Measurements from ENCODE around the gene UGT1A8. TPM values are rescaled to one million over a fixed set of nuclear protein-coding genes. Genes with fewer than 3 reads are reported as not detected.

Gene UGT1A8
- total RNA-seq, 1 experiment from 2014 or later: not detected

- Histone ChIP-seq H3K4me3 (ENCODE audit: insufficient read depth, low read depth, low read length) (no peak overlapping the region), H3K36me3 (replicated peaks; ENCODE audit: control insufficient read depth, insufficient read depth, low read length) (no peaks in the 10 kb centered on the region), H3K27me3 (ENCODE audit: control insufficient read depth, insufficient read depth, low read length) (no peaks in the 10 kb centered on the region)
- DNase-seq: no peak
Measured at GRCh38 chr2:233821709-233822100, 204.3 kb downstream of the UGT1A8 start.

DNA sequence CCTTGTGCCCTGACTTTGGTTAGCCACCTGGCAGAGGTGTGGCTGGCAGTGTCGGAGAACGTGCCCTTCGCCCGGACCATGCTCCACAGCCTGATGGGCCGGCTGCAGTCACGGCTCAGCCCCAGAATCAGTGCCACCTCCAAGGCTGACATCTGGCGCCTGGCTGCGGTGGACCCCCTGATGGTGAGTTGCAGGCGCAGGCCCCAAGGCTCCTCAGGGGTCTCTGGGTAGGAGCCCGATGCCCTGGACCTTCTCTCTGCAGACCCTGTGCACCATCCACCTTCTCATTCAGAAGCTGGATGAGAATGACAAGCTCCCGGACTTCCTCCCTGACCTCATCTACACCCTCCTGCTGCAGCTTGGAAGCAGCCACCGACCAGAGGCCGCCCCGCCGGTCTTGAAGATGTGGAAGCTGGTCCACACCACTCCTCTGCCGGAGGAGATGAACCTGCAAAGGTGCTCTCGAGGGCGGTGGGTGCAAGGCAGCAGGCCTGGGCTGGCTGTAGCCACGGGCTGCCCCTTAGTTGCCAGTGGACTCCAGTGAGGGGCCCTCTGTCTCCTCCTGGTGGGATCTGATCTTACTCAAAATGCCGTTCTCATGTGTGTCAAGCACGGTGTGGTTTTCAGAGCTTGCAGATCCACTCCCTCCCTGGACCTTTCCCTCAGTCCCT, 204.8 kb downstream of the UGT1A8 start:
- no peaks in the 10 kb centered on the region for H3K36me3 ChIP-seq (replicated peaks; ENCODE audit: control insufficient read depth, insufficient read depth, low read length)
- H3K4me3 ChIP-seq (ENCODE audit: insufficient read depth, low read depth, low read length): no peak overlapping the region
- peak; percentile 56 for DNase-seq
- H3K27me3 ChIP-seq (ENCODE audit: control insufficient read depth, insufficient read depth, low read length): no peaks in the 10 kb centered on the region

Other genes starting within 250 kb of the UGT1A8 start
- 10.8 and 23.1 TPM in 2 replicates for gene USP40, start 50.9 kb upstream of the UGT1A8 start, total RNA-seq (2014; rRNA removed; shearing (Covaris generic))
- not detected in 2 replicates for gene UGT1A10, start 18.8 kb downstream of the UGT1A8 start, total RNA-seq (2014; rRNA removed; shearing (Covaris generic))
- gene UGT1A9, start 54.3 kb downstream of the UGT1A8 start, total RNA-seq (2014; rRNA removed; shearing (Covaris generic)): not detected in 2 replicates
- gene UGT1A7, start 64.3 kb downstream of the UGT1A8 start, total RNA-seq (2014; rRNA removed; shearing (Covaris generic)): 0.07 TPM in 1 of 2 replicates, not detected in the other
- gene UGT1A6, start 75.3 kb downstream of the UGT1A8 start, total RNA-seq (2014; rRNA removed; shearing (Covaris generic)): not detected in 2 replicates
- not detected in 2 replicates for gene UGT1A5, start 95.3 kb downstream of the UGT1A8 start, total RNA-seq (2014; rRNA removed; shearing (Covaris generic))
- gene UGT1A4, start 101.1 kb downstream of the UGT1A8 start, total RNA-seq (2014; rRNA removed; shearing (Covaris generic)): 0.07 TPM in 1 of 2 replicates, not detected in the other
- not detected in 2 replicates for gene UGT1A3, start 111.4 kb downstream of the UGT1A8 start, total RNA-seq (2014; rRNA removed; shearing (Covaris generic))
- gene UGT1A1, start 142.6 kb downstream of the UGT1A8 start, total RNA-seq (2014; rRNA removed; shearing (Covaris generic)): not detected in 2 replicates
- gene MROH2A, start 160.7 kb downstream of the UGT1A8 start, total RNA-seq (2014; rRNA removed; shearing (Covaris generic)): not detected in 2 replicates
- 61.6 and 84.5 TPM in 2 replicates for gene HJURP, start 236.9 kb downstream of the UGT1A8 start, total RNA-seq (2014; rRNA removed; shearing (Covaris generic))